ENCODE measurements around the gene SUSD4.

The SUSD4 gene

GRCh38 chr1:223208164-223209076, 155.6 kb downstream of the SUSD4 start:
- TF ChIP-seq CTCF (IDR thresholded peaks at IDR 0.05; ENCODE audit: insufficient read depth, low read length, missing control alignments): no peak
- ChIA-PET POLR2A (no interaction called here), CTCF (interaction anchor here (1.0 to 3.0 kb wide), 2 partner anchors 12 to 475 kb away, joined by 3 to 9 read pairs; no protein-coding TSS in a partner anchor)
- no peak for DNase-seq (ENCODE audit: low read depth, low spot score)
- no peak overlapping the region for H3K4me3 ChIP-seq (ENCODE audit: low read depth, low read length)

DNA sequence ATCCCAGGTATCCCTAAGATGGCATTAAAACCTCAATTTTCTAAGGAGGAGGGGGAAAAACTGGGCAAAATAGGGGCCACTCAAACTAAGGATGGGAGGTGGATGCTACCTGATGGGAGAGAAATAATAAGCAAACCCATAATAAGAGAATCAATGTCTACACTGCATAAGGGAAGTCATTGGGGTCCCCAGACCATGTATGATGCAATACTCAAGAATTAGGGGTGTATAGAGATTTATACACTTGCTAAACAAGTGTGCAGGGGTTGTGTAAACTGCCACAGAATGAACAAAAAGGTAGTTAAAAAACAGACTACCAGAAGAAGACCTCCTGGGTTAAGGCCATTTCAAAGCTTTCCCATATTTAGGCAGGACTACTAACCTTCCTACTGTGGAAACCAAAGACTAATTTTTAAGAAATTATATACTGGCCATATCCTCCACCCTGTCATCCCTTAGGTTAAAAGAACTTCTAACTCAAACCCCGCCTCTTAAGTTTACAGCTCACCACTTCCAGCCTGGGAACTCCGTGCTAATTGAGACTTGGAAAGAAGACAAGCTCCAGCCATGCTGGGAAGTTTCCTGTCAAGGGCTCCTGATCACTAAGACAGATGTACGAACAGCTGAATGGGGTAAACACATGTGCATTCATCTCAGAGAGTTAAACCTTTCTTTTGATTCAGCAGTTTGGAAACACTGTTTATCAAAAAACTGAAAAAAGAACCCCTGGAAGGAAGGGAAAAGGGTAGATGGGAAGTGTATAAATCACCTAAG, 156.5 kb downstream of the SUSD4 start:
- no peak for TF ChIP-seq CTCF (IDR thresholded peaks at IDR 0.05; ENCODE audit: insufficient read depth, low read length, missing control alignments)
- DNase-seq (ENCODE audit: low read depth, low spot score): no peak
- H3K4me3 ChIP-seq (ENCODE audit: low read depth, low read length): no peak overlapping the region
- ChIA-PET CTCF (interaction anchor here (0.7 to 3.0 kb wide), 4 partner anchors 11 to 476 kb away, joined by 3 to 9 read pairs (median 4); no protein-coding TSS in a partner anchor), POLR2A (no interaction called here)

- H3K4me3 ChIP-seq (ENCODE audit: low read depth, low read length): no peak overlapping the region
- POLR2A ChIA-PET: no interaction called here
- DNase-seq (ENCODE audit: low read depth, low spot score): no peak
- CTCF ChIA-PET: no interaction called here
- no peak for TF ChIP-seq CTCF (IDR thresholded peaks at IDR 0.05; ENCODE audit: insufficient read depth, low read length, missing control alignments)
These were observed 159.6 kb downstream of the SUSD4 start for GRCh38 chr1:223204424-223204823.

GRCh38 chr1:223203694-223204093, 160.3 kb downstream of the SUSD4 start:
- CTCF ChIA-PET: no interaction called here
- no peak for DNase-seq (ENCODE audit: low read depth, low spot score)
- no peak for TF ChIP-seq CTCF (IDR thresholded peaks at IDR 0.05; ENCODE audit: insufficient read depth, low read length, missing control alignments)
- POLR2A ChIA-PET: no interaction called here
- no peak overlapping the region for H3K4me3 ChIP-seq (ENCODE audit: low read depth, low read length)

GRCh38 chr1:223203034-223203408, 161.0 kb downstream of the SUSD4 start:
- POLR2A ChIA-PET: no interaction called here
- no peak overlapping the region for H3K4me3 ChIP-seq (ENCODE audit: low read depth, low read length)
- CTCF ChIA-PET: no interaction called here
- TF ChIP-seq CTCF (IDR thresholded peaks at IDR 0.05; ENCODE audit: insufficient read depth, low read length, missing control alignments): no peak
- no peak for DNase-seq (ENCODE audit: low read depth, low spot score)

- H3K4me3 ChIP-seq (ENCODE audit: low read depth, low read length): no peak overlapping the region
- no peak for TF ChIP-seq CTCF (IDR thresholded peaks at IDR 0.05; ENCODE audit: insufficient read depth, low read length, missing control alignments)
- ChIA-PET CTCF (no interaction called here), POLR2A (no interaction called here)
- no peak for DNase-seq (ENCODE audit: low read depth, low spot score)
These were observed 161.5 kb downstream of the SUSD4 start for GRCh38 chr1:223202376-223203033.

Measured in AG04449 (cell line).